ENCODE data around the gene GNA14.
"Not testable (repeated sequence)": the region's sequence is repeated elsewhere in the genome, so short reads cannot be mapped to it uniquely, and the experiment has no call there.

The GNA14 gene

GRCh38 chr9:77648234-77649108 is at the start of gene GNA14:
GNA14 (minus strand) TSS chr9:77648322; CDS start chr9:77647793, 529 bp downstream.
- no peak for DNase-seq

GRCh38 chr9:77697238-77697984 is 49.3 kb upstream of the GNA14 start:
- no peak for DNase-seq

GRCh38 chr9:77690723-77691122 is 42.6 kb upstream of the GNA14 start:
- DNase-seq = not testable (repeated sequence)

DNA sequence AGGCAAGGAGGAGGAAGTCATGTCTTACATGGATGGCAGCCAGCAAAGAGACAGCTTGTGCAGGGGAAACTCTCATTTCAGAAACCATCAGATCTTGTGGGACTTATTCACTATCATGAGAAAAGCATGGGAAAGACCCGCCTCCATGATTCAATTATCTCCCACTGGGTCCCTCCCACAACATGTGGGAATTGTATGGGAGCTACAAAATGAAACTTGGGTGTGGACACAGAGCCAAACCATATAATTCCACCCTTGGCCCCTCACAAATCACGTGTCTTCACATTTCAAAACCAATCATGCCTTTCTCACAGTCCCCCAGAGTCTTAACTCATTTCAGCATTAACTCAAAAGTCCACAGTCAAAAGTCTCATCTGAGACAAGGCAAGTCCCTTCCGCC is 42.0 kb upstream of the GNA14 start:
- peak; percentile 35 for DNase-seq

GRCh38 chr9:77687737-77688136 is 39.6 kb upstream of the GNA14 start:
- not testable (repeated sequence) for DNase-seq

- peak; percentile 50 for DNase-seq
Observed at GRCh38 chr9:77680581-77680980, 32.5 kb upstream of the GNA14 start.

- DNase-seq = no peak
Observed at GRCh38 chr9:77679661-77680368, 31.7 kb upstream of the GNA14 start.

GRCh38 chr9:77679088-77679487 is 31.0 kb upstream of the GNA14 start:
- DNase-seq = peak; percentile 93

DNA sequence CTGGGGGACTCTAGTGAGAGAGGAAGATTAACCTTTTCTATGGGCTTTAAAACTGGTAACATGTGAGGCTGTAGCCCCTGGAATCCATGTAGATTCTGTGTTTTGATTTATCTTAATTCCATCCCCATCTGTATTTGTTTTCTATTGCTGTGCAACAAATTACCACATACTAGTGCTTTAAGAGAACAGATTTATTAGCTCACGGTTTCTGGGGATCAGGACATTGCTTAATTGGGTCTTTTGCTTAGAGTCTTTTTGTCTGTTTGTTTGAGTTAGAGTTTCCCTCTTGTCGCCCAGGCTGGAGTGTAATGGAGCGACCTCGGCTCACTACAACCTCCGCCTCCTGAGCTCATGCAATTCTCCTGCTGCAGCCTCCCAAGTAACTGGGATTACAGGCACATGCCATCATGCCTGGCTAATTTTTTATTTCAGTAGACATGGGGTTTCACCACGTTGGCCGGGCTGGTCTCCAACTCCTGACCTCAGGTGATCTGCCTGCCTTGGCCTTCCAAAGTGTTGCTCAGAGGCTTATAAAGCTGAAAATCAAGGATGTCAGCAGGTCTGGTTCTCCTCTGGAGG is 29.9 kb upstream of the GNA14 start:
- DNase-seq = no peak

DNA sequence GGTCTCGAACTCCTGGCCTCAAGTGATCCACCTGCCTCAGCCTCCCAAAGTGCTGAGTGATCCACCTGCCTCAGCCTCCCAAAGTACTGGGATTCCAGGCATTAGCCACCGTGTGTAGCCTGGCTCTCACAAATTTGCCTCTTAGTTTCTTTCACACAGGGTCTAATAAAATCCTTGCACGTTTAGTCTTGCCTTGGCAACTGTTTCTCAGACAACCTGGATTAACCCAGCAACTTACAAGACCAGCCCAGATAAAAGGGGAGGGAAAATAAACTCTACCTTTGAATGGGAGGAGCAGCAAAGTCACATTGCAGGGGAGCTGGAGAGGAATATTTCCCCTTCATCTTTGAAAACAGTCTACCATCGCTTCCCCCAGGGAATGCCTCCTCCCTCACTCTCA is 29.3 kb upstream of the GNA14 start:
- no peak for DNase-seq

DNA sequence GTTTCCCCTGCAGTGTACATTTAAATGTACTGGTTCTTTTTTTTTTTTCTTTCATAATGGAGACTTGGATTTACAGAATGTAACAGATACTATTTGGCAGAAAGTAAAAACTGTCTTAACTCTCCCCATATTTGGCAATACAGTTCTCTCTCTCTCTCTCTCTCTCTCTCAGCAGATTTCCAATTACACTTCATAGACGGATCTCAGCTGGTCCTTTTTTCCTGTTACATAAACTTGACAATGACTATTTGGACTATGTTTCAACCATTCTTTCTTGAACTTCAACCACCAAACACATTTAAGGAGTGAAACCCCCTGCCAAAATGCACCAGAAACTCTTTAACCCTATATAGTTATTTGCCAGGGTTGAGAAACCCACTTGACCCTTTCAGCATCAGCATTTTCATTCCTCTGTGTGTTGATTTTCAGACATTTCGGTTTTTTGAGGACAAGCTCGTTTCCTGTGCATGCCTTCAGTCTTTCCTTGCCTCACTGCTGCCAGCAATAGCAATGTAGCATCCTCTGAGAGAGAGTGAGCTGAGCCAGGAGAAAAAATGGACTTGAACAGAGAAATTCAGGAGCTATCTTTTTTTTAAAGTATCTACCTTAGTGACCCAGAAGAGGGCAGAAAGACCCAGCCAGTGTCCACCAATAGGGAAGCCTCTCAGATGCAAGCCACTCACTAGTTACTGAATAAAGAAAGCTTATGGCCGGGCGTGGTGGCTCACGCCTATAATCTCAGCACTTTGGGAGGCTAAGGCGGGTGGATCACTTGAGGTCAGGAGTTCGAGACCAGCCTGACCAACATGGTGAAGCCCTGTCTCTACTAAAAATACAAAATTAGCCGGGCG is 26.0 kb upstream of the GNA14 start:
- DNase-seq = no peak

DNA sequence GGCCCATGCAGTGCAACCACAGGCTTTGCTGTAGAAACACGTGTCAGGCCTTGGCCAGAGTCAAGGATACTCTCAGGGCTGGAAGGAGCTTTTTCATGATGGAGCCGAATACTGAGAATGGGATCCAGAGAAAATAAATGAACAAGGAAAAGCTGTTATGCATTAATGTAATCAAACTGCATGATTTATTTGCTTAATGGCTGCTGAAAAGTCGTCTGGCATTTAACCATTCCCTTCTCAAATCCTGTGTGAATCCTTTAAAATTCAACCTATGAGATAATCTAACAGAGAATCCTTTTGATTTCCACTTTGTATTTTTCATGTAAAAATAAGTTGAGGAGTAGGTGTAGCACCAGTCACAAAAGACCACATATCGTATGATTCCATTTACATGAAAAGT is 24.1 kb upstream of the GNA14 start:
- no peak for DNase-seq

- DNase-seq = no peak
Observed at GRCh38 chr9:77667151-77667550, 19.0 kb upstream of the GNA14 start.

DNA sequence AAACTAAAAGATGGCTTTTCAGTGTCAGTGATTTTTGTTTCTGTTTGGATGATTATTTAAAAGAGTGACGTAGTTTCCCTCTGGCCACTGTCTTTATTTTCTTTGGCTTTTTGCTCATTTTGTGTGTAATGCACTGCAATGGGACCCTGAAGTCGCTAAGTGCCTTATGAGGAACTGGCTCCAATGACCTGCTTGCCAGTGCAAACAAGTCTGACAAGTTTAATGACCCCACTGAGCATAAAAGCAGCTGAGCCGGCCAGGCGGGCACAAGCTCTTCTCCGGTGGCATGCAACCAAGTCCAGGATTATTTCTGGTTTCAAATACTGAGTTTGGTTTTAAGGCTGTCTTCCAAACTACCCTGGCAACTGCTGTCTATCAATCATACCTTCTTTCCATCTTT is 15.6 kb upstream of the GNA14 start:
- DNase-seq = no peak

DNA sequence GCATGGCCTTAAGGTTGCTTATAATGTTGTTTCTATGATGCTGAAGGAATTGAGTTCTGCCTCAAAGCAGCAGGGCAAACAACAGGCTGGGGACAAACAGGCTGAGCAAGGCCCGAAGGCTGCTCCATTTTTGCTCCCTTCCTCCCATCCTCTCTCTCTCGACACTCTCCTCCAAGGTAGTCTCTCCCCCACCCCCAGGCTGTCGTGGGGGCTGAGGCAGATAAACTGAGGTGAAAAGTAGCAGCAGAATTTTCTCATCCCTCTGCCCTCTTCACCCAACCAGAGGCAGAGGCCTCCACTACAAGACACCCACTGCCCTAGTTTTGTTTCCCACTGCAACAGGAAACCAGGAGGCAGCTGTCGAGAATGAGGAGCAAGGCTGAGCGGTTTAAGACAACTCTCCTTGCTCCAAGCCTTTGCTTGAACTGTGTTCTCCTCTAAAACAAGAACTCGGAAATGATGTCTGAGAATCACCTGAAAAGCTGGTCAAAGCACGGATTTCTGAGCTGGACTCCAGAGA is 13.5 kb upstream of the GNA14 start:
- DNase-seq = no peak

- no peak for DNase-seq
Observed at GRCh38 chr9:77659926-77660325, 11.8 kb upstream of the GNA14 start.

- DNase-seq = no peak
Observed at GRCh38 chr9:77651203-77651602, 3.1 kb upstream of the GNA14 start.

GRCh38 chr9:77649109-77649812 is 1.1 kb upstream of the GNA14 start:
- peak; percentile 48 for DNase-seq

- peak; percentile 2 for DNase-seq
Observed at GRCh38 chr9:77647267-77648233, 572 bp downstream of the GNA14 start.

GRCh38 chr9:77643871-77644270 is 4.3 kb downstream of the GNA14 start:
- no peak for DNase-seq

Data from inflammatory macrophage treated with lipopolysaccharide for 4 hours (primary cell).